ENCODE data around the gene CNBP.

Gene CNBP

GRCh38 chr3:129120254-129121004 lies 63.3 kb downstream of the CNBP start:
- peak; percentile 33 for TF ChIP-seq CTCF (IDR thresholded peaks at IDR 0.05; ENCODE audit: low read length, missing control alignments)

GRCh38 chr3:129119365-129120100 lies 64.2 kb downstream of the CNBP start:
- H3K4me3 ChIP-seq (replicated peaks; ENCODE audit: low read depth, low read length): peak overlapping the region; percentile 84
- no peak for TF ChIP-seq CTCF (IDR thresholded peaks at IDR 0.05; ENCODE audit: low read length, missing control alignments)

More at GRCh38 chr3:129120254-129121004, 63.3 kb downstream of the CNBP start:
- H3K4me3 ChIP-seq (replicated peaks; ENCODE audit: low read depth, low read length): peak overlapping the region; percentile 84
- DNase-seq (ENCODE audit: low read depth): peak; percentile 94

GRCh38 chr3:129118745-129119144 lies 65.0 kb downstream of the CNBP start:
- H3K4me3 ChIP-seq (replicated peaks; ENCODE audit: low read depth, low read length): no peak overlapping the region
- TF ChIP-seq CTCF (IDR thresholded peaks at IDR 0.05; ENCODE audit: low read length, missing control alignments): no peak
- DNase-seq (ENCODE audit: low read depth): no peak

More at GRCh38 chr3:129119365-129120100, 64.2 kb downstream of the CNBP start:
- DNase-seq (ENCODE audit: low read depth): no peak

All from fibroblast of pulmonary artery (primary cell).